ENCODE results near the gene SND1. TPM values are rescaled to one million over a fixed set of nuclear protein-coding genes. Genes with fewer than 3 reads are reported as not detected.

Gene SND1
- total RNA-seq, 1 experiment from 2014 or later, result 218 TPM

GRCh38 chr7:128054511-128054910 lies 402.5 kb downstream of the SND1 start:
- H2AFZ ChIP-seq (ENCODE audit: low read length), result no peak overlapping the region
- no peaks in the 10 kb centered on the region for H3K23me2 ChIP-seq (ENCODE audit: insufficient read length, low read depth, low read length, poor library complexity, severe bottlenecking)
- H3K4me1 Mint-ChIP-seq, result peaks cover 11 to 13% of the 10 kb centered on the region in 2 experiments
- TF ChIP-seq, protein P1, sequence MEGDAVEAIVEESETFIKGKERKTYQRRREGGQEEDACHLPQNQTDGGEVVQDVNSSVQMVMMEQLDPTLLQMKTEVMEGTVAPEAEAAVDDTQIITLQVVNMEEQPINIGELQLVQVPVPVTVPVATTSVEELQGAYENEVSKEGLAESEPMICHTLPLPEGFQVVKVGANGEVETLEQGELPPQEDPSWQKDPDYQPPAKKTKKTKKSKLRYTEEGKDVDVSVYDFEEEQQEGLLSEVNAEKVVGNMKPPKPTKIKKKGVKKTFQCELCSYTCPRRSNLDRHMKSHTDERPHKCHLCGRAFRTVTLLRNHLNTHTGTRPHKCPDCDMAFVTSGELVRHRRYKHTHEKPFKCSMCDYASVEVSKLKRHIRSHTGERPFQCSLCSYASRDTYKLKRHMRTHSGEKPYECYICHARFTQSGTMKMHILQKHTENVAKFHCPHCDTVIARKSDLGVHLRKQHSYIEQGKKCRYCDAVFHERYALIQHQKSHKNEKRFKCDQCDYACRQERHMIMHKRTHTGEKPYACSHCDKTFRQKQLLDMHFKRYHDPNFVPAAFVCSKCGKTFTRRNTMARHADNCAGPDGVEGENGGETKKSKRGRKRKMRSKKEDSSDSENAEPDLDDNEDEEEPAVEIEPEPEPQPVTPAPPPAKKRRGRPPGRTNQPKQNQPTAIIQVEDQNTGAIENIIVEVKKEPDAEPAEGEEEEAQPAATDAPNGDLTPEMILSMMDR (conservative IDR thresholded peaks at IDR 0.05), result no peak
- no peak overlapping the region for H2BK15ac ChIP-seq (ENCODE audit: low read depth, low read length)
- no peaks in the 10 kb centered on the region for H3K27me3 ChIP-seq (ENCODE audit: insufficient read depth, low read length)
- H2AK5ac ChIP-seq (ENCODE audit: insufficient read length, low read length), result no peak overlapping the region
- no peak overlapping the region for H3K9ac ChIP-seq (ENCODE audit: extremely low read depth, insufficient read length, low read length)
- no peak overlapping the region for H3K23ac ChIP-seq (ENCODE audit: insufficient read length, low read depth, low read length)
- no peak overlapping the region for H4K8ac ChIP-seq (replicated peaks; ENCODE audit: insufficient read length, low read depth, low read length)
- no peaks in the 10 kb centered on the region for H3K79me1 ChIP-seq (ENCODE audit: insufficient read depth, low read depth, low read length, poor library complexity, severe bottlenecking)
- no peaks in the 10 kb centered on the region for H3K9me3 ChIP-seq (ENCODE audit: control insufficient read depth, low read depth, low read length)
- H3K27ac Mint-ChIP-seq, result no peak overlapping the region
- no peaks in the 10 kb centered on the region for H4K20me1 ChIP-seq (ENCODE audit: control insufficient read depth, insufficient read depth, insufficient read length)
- H3K79me2 ChIP-seq (ENCODE audit: insufficient read depth, low read length), result no peaks in the 10 kb centered on the region
- no CpG with 5 or more reads among the region's 4 CpGs for WGBS (ENCODE audit: extremely low coverage, insufficient read length, low lambda C conversion rate)
- no peak overlapping the region for H3K4me2 ChIP-seq (ENCODE audit: insufficient read depth, insufficient read length, low read length)
- no peak overlapping the region for H2BK120ac ChIP-seq (ENCODE audit: low read depth, low read length, poor library complexity, severe bottlenecking)
- no peak overlapping the region for H2BK20ac ChIP-seq (ENCODE audit: low read depth, low read length, poor library complexity, severe bottlenecking)
- no peaks in the 10 kb centered on the region; a peak in 2 of 7 replicates for H3K36me3 Mint-ChIP-seq (ENCODE audit: insufficient read depth in 1 of 3, low read depth in 3 of 3)
- H4K91ac ChIP-seq (ENCODE audit: insufficient read length, low read depth, low read length), result no peak overlapping the region
- H3K27ac ChIP-seq (ENCODE audit: insufficient read length, low read depth, low read length), result no peak overlapping the region
- no peaks in the 10 kb centered on the region for H3K27me3 Mint-ChIP-seq (ENCODE audit: low read depth)
- H3T11ph ChIP-seq (ENCODE audit: low read length), result no peak overlapping the region
- H3K18ac ChIP-seq (ENCODE audit: insufficient read length, low read depth, low read length), result no peak overlapping the region
- H3K4me1 ChIP-seq (ENCODE audit: insufficient read depth, low read length), result no peaks in the 10 kb centered on the region
- H4K5ac ChIP-seq (ENCODE audit: insufficient read length, low read depth, low read length), result no peak overlapping the region
- DNase-seq, result no peak
- no peak overlapping the region for H3K56ac ChIP-seq (ENCODE audit: insufficient read length, low read depth, low read length)
- no peaks in the 10 kb centered on the region for H3K9me3 Mint-ChIP-seq
- H2BK12ac ChIP-seq (ENCODE audit: insufficient read length, low read depth, low read length), result no peak overlapping the region
- H3K4me3 Mint-ChIP-seq, result no peak overlapping the region
- no peak overlapping the region for H3K4ac ChIP-seq (ENCODE audit: low read depth, low read length)
- H2BK5ac ChIP-seq (ENCODE audit: insufficient read length, low read length), result no peak overlapping the region
- H3K14ac ChIP-seq (ENCODE audit: insufficient read depth, low read length), result no peak overlapping the region

Data from H9 (cell line).